CD8-positive, alpha-beta memory T cell (primary cell): ENCODE measurements around the gene TEFM. TPM values are rescaled to one million over a fixed set of nuclear protein-coding genes. Genes with fewer than 3 reads are reported as not detected.

Experiments used
- CTCF ChIA-PET: fragments of 350-600 bp; sonication (Branson Sonifier 250); formaldehyde crosslinking; loops from one replicate; lab custom pipeline; 2021; ENCODE audit warnings: antibody characterized with exemption; lab: Charles Lee
- POLR2A ChIA-PET: fragments of 350-600 bp; sonication (Branson Sonifier 250); formaldehyde crosslinking; loops from one replicate; lab custom pipeline; 2021; ENCODE audit warnings: antibody characterized with exemption; lab: Charles Lee
- DNase-seq, 5 donors: peaks; one replicate each; pipeline versions ENCODE4 v3.0.0 to v3.0.0-alpha.2; 2020 to 2022; ENCODE audit warnings: mixed read lengths in 1 of 5
- H3K27ac ChIP-seq: one replicate; pipeline ENCODE4 v1.7.0; 2013; ENCODE audit warnings: low read depth, mild to moderate bottlenecking, low read length, moderate library complexity
- H3K27me3 ChIP-seq: 2 replicates; pipeline ENCODE4 v1.7.0; 2013; ENCODE audit warnings: low read length, mild to moderate bottlenecking; ENCODE audit not compliant: insufficient read depth, poor library complexity, severe bottlenecking
- H3K36me3 ChIP-seq: 2 replicates; pipeline ENCODE4 v1.7.0; 2013; ENCODE audit warnings: mild to moderate bottlenecking, low read length, moderate library complexity; ENCODE audit not compliant: insufficient read depth
- H3K4me1 ChIP-seq: 2 replicates; pipeline ENCODE4 v1.7.0; 2013; ENCODE audit warnings: mild to moderate bottlenecking, low read length, moderate library complexity; ENCODE audit not compliant: insufficient read depth
- H3K4me3 ChIP-seq: 2 replicates; pipeline ENCODE4 v1.7.0; 2013; ENCODE audit warnings: mild to moderate bottlenecking, low read length
- H3K9me3 ChIP-seq: 2 replicates; pipeline ENCODE4 v1.7.0; 2013; ENCODE audit warnings: mild to moderate bottlenecking, low read length
- H3K27ac Mint-ChIP-seq, 8 donors: one replicate each; pipeline ENCODE4 v1.8.0; 2020 to 2021; ENCODE audit warnings: mixed read lengths in 8 of 8, mild to moderate bottlenecking in 6 of 8, inconsistent platforms in 3 of 8, moderate library complexity in 3 of 8
- H3K27me3 Mint-ChIP-seq, 2 donors: one replicate each; pipeline ENCODE4 v1.8.0; 2020 to 2021; ENCODE audit warnings: mixed read lengths in 2 of 2, mild to moderate bottlenecking in 1 of 2, moderate library complexity in 1 of 2
- H3K36me3 Mint-ChIP-seq, 3 donors: one replicate each; pipeline ENCODE4 v1.8.0; 2020 to 2021; ENCODE audit warnings: mixed read lengths in 3 of 3, inconsistent platforms in 1 of 3, mild to moderate bottlenecking in 1 of 3
- H3K4me1 Mint-ChIP-seq, 3 donors: one replicate each; pipeline ENCODE4 v1.8.0; 2020 to 2021; ENCODE audit warnings: mixed read lengths in 3 of 3, inconsistent platforms in 1 of 3, mild to moderate bottlenecking in 1 of 3
- H3K4me3 Mint-ChIP-seq, 7 donors: one replicate each; pipeline ENCODE4 v1.8.0; 2020 to 2021; ENCODE audit warnings: mixed read lengths in 7 of 7, mild to moderate bottlenecking in 6 of 7, moderate library complexity in 4 of 7, inconsistent platforms in 2 of 7
- H3K9me3 Mint-ChIP-seq, 5 donors: one replicate each; pipeline ENCODE4 v1.8.0; 2020 to 2022; ENCODE audit warnings: mixed read lengths in 5 of 5, mild to moderate bottlenecking in 3 of 5, moderate library complexity in 2 of 5, inconsistent platforms in 1 of 5
- polyA plus RNA-seq: library from polyadenylated mRNA; unstranded; fragments of 300-500 nt; fragmentation: Illumina TruSeq; gene quantifications from one replicate; pipeline ENCODE4 v1.2.3, GENCODE V29; 2021
- total RNA-seq, 2 experiments: library from RNA; stranded (reverse); gene quantifications; one replicate each; pipeline ENCODE4 v1.2.3, GENCODE V29; 2021

Gene TEFM
- total and polyA plus RNA-seq, 3 experiments from 2014 or later: 16.0 to 19.7 (median 19.3) TPM

- Histone ChIP-seq H3K36me3 (no peaks in the 10 kb centered on the region), H3K27me3 (peaks cover 6% of the 10 kb centered on the region), H3K4me3 (no peak overlapping the region), H3K27ac (no peak overlapping the region), H3K4me1 (no peaks in the 10 kb centered on the region), H3K9me3 (no peaks in the 10 kb centered on the region)
- Mint-ChIP-seq H3K4me1 (peaks cover 4 to 11% (median 7%) of the 10 kb centered on the region in 3 donors), H3K27ac (no peak overlapping the region), H3K27me3 (peaks cover 34 to 41% of the 10 kb centered on the region in 2 donors), H3K4me3 (no peak overlapping the region), H3K36me3 (no peaks in the 10 kb centered on the region), H3K9me3 (no peaks in the 10 kb centered on the region)
- ChIA-PET CTCF (interaction anchor here (0.6 kb wide), 1 partner anchor 1554 kb away, joined by 3 read pairs; no protein-coding TSS in a partner anchor), POLR2A (no interaction called here)
- DNase-seq: no peak
Observed at GRCh38 chr17:30926516-30926915, 20.5 kb upstream of the TEFM start.

- no peaks in the 10 kb centered on the region for H3K36me3 ChIP-seq
- Mint-ChIP-seq H3K36me3 (no peaks in the 10 kb centered on the region), H3K4me1 (peaks cover 9 to 19% (median 15%) of the 10 kb centered on the region in 3 donors), H3K27me3 (peaks cover 49 to 50% of the 10 kb centered on the region in 2 donors), H3K27ac (no peak overlapping the region), H3K4me3 (no peak overlapping the region), H3K9me3 (no peaks in the 10 kb centered on the region)
- no peak overlapping the region for H3K4me3 ChIP-seq
- ChIA-PET POLR2A (no interaction called here), CTCF (no interaction called here)
- DNase-seq: no peak
- H3K9me3 ChIP-seq: no peaks in the 10 kb centered on the region
- H3K4me1 ChIP-seq: no peaks in the 10 kb centered on the region
- H3K27ac ChIP-seq: no peak overlapping the region
- peaks cover 11% of the 10 kb centered on the region for H3K27me3 ChIP-seq
Observed at GRCh38 chr17:30924341-30924740, 18.3 kb upstream of the TEFM start.

- POLR2A ChIA-PET: no interaction called here
- peaks cover 9 to 19% (median 15%) of the 10 kb centered on the region in 3 donors for H3K4me1 Mint-ChIP-seq
- Histone ChIP-seq H3K36me3 (no peaks in the 10 kb centered on the region), H3K4me3 (no peak overlapping the region), H3K27ac (no peak overlapping the region), H3K9me3 (no peaks in the 10 kb centered on the region), H3K4me1 (no peaks in the 10 kb centered on the region), H3K27me3 (peaks cover 11% of the 10 kb centered on the region)
- H3K36me3 Mint-ChIP-seq: no peaks in the 10 kb centered on the region
- H3K27me3 Mint-ChIP-seq: peaks cover 46 to 52% of the 10 kb centered on the region in 2 donors
- H3K27ac Mint-ChIP-seq: peak overlapping the region in 1 of 8 donors; percentile 16
- CTCF ChIA-PET: no interaction called here
- no peak for DNase-seq
- no peaks in the 10 kb centered on the region for H3K9me3 Mint-ChIP-seq
- peak overlapping the region; percentile 3 to 79 (median 67) for H3K4me3 Mint-ChIP-seq
Observed at GRCh38 chr17:30922235-30923030, 16.4 kb upstream of the TEFM start.

GRCh38 chr17:30921544-30922196 is 15.6 kb upstream of the TEFM start, which contains the start of gene ADAP2:
Gene ADAP2, plus strand, starts transcription at chr17:30921945. Its CDS starts 70 bp downstream, at chr17:30922015.
- ChIA-PET CTCF (no interaction called here), POLR2A (no interaction called here)
- Mint-ChIP-seq H3K4me3 (peak within 1 kb of the TSS; percentile 20 to 79 (median 68)), H3K27ac (peak within 1 kb of the TSS in 1 of 8 donors; percentile 16), H3K9me3 (no peaks in the 10 kb centered on the region), H3K4me1 (peaks cover 9 to 19% (median 15%) of the 10 kb centered on the region in 3 donors), H3K27me3 (peaks cover 46 to 47% of the 10 kb centered on the region in 2 donors), H3K36me3 (no peaks in the 10 kb centered on the region)
- Histone ChIP-seq H3K4me3 (no peak within 1 kb of the TSS), H3K4me1 (no peaks in the 10 kb centered on the region), H3K9me3 (no peaks in the 10 kb centered on the region), H3K27me3 (peaks cover 11% of the 10 kb centered on the region), H3K27ac (no peak within 1 kb of the TSS), H3K36me3 (no peaks in the 10 kb centered on the region)
- DNase-seq: no peak

GRCh38 chr17:30920683-30921543 is 14.9 kb upstream of the TEFM start:
- no peaks in the 10 kb centered on the region for H3K36me3 Mint-ChIP-seq
- POLR2A ChIA-PET: no interaction called here
- Histone ChIP-seq H3K36me3 (no peaks in the 10 kb centered on the region), H3K27me3 (peaks cover 6% of the 10 kb centered on the region), H3K4me3 (no peak overlapping the region), H3K4me1 (no peaks in the 10 kb centered on the region), H3K9me3 (no peaks in the 10 kb centered on the region), H3K27ac (no peak overlapping the region)
- DNase-seq: no peak
- CTCF ChIA-PET: no interaction called here
- peaks cover 38 to 40% of the 10 kb centered on the region in 2 donors for H3K27me3 Mint-ChIP-seq
- H3K9me3 Mint-ChIP-seq: no peaks in the 10 kb centered on the region
- H3K4me3 Mint-ChIP-seq: peak overlapping the region in 6 of 7 donors; percentile 20 to 74 (median 46)
- peaks cover 9 to 19% (median 15%) of the 10 kb centered on the region in 3 donors for H3K4me1 Mint-ChIP-seq
- H3K27ac Mint-ChIP-seq: no peak overlapping the region

- Mint-ChIP-seq H3K36me3 (no peaks in the 10 kb centered on the region), H3K27me3 (peaks cover 33 to 34% of the 10 kb centered on the region in 2 donors), H3K9me3 (no peaks in the 10 kb centered on the region), H3K27ac (no peak overlapping the region), H3K4me1 (peaks cover 9 to 19% (median 15%) of the 10 kb centered on the region in 3 donors), H3K4me3 (no peak overlapping the region)
- POLR2A ChIA-PET: no interaction called here
- Histone ChIP-seq H3K9me3 (no peaks in the 10 kb centered on the region), H3K27ac (no peak overlapping the region), H3K27me3 (peaks cover 6% of the 10 kb centered on the region), H3K36me3 (no peaks in the 10 kb centered on the region), H3K4me1 (no peaks in the 10 kb centered on the region), H3K4me3 (no peak overlapping the region)
- no peak for DNase-seq
- CTCF ChIA-PET: no interaction called here
Observed at GRCh38 chr17:30920282-30920681, 14.2 kb upstream of the TEFM start.

GRCh38 chr17:30917050-30917449 is 11.0 kb upstream of the TEFM start:
- POLR2A ChIA-PET: no interaction called here
- no peak overlapping the region for H3K27ac Mint-ChIP-seq
- H3K27me3 Mint-ChIP-seq: peaks cover 15 to 20% of the 10 kb centered on the region in 2 donors
- H3K27me3 ChIP-seq: peaks cover 6% of the 10 kb centered on the region
- H3K4me3 Mint-ChIP-seq: no peak overlapping the region
- H3K4me1 Mint-ChIP-seq: peaks cover 7 to 10% (median 10%) of the 10 kb centered on the region in 3 donors
- DNase-seq: no peak
- no peaks in the 10 kb centered on the region for H3K36me3 Mint-ChIP-seq
- no peaks in the 10 kb centered on the region for H3K9me3 Mint-ChIP-seq
- CTCF ChIA-PET: no interaction called here
- no peaks in the 10 kb centered on the region for H3K36me3 ChIP-seq
- no peak overlapping the region for H3K4me3 ChIP-seq
- H3K27ac ChIP-seq: no peak overlapping the region
- no peaks in the 10 kb centered on the region for H3K9me3 ChIP-seq
- no peaks in the 10 kb centered on the region for H3K4me1 ChIP-seq
